NCI-H446 (cell line): Measurements from ENCODE around the gene NUFIP1.
"Not testable (repeated sequence)": the region's sequence is repeated elsewhere in the genome, so short reads cannot be mapped to it uniquely, and the experiment has no call there.

Experiments
- DNase-seq, 2 experiments: peaks; one replicate each; lab custom pipeline; 2025; lab: John Stamatoyannopoulos, UW

NUFIP1 gene

GRCh38 chr13:44989071-44989889 is at the start of gene NUFIP1, which contains the start of gene GPALPP1:
NUFIP1 (minus strand) TSS chr13:44989471; CDS start chr13:44989436, 35 bp downstream.
GPALPP1 (plus strand) TSS chr13:44989538; CDS start chr13:44989655, 117 bp downstream.
- DNase-seq = peak; percentile 83 to 90

GRCh38 chr13:45036206-45036605 is 46.9 kb upstream of the NUFIP1 start:
- no peak for DNase-seq

- DNase-seq = no peak
Measured at GRCh38 chr13:45034342-45034741, 45.1 kb upstream of the NUFIP1 start.

- DNase-seq = no peak
Measured at GRCh38 chr13:45024847-45025246, 35.6 kb upstream of the NUFIP1 start.

DNA sequence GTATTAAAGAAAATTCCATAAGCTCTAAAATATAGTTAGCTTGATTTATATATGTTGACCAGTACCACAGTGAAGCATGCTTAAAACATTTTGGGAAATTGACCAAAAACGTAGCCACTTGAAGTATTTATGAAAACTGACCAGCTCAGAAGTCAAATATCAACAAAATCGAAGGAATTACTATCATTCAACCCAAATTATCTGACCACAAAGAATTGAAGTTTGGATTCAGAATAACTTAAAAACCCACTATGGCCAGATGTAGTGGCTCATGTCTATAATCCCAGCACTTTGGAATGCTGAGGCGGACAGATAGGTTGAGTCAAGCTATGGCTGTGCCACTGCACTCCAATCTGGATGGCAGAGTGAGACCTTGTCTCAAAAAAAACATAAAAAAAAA is 32.0 kb upstream of the NUFIP1 start:
- no peak for DNase-seq

DNA sequence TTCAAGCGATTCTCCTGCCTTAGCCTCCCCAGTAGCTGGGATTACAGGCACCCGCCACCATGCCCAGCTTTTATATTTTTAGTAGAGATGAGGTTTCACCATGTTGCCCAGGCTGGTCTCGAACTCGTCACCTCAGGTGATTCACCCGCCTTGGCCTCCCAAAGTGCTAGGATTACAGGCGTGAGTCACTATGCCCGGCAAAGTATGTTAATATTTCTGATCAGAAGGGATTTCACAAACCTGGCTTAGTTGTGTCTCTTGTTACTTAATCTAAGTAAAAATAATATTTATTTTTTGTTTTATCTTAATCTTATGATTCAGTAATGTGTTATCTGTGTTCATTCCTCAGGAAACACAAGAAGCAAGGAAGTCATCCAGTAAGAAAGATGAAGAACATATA is 30.7 kb upstream of the NUFIP1 start:
- not testable (repeated sequence) for DNase-seq

DNA sequence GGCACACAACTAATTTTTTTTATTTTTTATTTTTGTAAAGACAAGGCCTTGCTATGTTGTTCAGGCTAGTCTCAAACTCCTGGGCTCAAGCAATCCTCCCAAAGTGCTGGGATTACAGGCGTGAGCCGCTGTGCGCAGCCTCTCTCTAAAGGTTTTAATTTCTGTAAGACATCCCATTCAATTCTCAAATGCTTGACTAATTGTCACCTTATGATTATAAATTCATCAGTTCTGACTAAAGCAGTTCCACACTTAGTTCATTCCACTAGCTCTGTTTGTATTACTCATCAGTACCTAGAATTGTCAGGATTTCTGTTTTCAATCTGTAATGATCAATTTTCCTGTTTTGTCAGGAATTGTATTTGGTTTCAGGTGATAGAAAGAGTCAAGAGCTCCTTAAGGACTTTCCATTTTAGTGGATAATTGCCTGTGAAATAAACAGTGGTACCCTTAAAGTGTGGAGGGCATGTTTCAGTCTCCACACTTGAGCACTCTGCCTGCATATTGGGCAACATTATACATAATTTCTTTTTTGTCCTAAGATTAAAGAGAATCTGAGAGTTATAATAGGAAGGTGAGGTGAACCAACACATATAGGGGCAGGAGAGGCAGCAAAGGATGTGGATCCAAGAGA is 27.6 kb upstream of the NUFIP1 start:
- no peak for DNase-seq

DNA sequence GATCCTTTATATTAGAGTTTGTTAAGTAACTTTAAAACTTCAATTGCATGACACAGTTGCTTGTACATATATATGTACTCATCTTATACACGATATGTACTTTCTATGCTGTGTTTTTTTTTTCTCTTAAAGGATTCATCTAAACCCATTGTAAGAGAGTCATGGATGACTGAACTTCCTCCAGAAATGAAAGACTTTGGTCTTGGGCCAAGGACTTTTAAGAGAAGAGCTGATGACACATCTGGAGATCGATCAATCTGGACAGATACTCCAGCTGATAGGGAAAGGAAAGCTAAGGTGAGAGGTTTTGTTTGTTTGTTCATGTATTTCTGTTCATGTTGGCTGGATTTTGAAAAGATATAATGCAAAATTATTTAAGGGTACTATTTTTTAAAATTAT is 26.0 kb upstream of the NUFIP1 start:
- DNase-seq = no peak

DNA sequence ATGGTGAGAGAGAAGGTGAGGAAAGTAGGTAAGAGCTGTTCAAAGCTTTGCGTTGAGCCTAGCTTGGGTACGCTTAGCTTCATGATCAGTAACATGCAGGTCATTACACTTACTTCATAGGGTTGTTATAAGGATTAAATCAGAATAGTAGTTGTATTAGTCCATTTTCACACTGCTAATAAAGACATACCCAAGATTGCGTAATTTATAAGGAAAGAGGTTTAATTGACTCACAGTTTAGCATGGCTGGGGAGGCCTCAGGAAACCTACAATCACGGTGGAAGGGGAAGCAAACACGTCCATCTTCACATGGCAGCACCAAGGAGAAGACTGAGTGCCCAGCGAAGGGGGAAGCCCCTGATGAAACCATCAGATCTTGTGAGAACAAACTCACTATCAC is 21.9 kb upstream of the NUFIP1 start:
- DNase-seq = no peak

DNA sequence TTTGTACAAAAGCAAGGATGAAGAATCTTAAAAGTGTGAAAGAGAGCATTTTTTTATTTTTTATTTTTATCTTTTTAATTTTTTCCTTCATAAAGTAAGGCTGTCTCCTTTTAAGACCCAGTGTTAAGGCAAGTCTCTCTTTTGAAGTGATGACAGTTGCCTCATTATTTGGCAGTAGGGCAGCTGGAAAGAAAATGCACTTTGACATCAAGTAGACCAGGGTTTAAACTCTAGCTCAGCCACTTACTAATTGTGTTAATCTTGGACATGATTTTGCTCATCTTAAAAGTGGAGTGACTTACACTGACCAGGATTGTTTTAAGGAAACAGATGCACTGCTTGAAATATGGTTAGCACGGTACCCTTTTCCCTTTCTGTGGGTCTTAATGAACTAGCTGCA is 18.6 kb upstream of the NUFIP1 start:
- DNase-seq = no peak

DNA sequence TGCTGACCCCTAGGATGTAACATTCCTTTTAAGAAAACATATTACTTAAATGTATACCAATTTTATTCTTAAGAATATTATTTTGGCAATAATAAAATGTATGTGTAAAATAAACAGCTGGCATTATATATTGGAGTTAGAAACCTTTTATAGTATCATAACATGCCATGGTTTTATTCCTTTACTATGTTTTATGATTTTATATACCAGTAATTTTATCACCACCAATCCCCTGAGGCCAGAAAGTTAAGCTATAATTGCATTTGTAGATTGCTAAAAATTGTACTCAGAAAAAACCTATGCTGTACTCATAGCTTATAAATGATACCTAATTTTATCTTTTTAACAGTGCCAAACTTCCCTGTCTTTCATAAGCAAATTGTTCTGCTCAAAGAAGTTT is 18.0 kb upstream of the NUFIP1 start:
- DNase-seq = no peak

DNA sequence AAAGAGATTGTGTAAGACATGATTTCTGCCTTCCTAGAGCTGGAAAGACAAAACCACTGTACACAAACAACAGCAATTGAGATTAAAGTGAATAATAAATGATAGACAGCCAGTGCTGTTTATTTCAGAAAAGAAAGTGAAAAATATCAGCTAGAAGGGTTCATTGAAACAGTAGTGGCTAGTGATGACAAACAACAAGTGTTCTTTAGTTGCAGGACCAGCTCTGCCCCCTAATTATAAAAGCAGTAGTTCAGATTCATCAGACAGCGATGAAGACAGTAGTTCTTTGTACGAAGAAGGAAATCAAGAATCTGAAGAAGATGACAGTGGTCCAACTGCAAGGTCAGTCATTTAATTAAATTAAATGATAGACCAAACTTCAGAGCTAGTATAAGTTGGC is 14.8 kb upstream of the NUFIP1 start:
- DNase-seq = no peak

DNA sequence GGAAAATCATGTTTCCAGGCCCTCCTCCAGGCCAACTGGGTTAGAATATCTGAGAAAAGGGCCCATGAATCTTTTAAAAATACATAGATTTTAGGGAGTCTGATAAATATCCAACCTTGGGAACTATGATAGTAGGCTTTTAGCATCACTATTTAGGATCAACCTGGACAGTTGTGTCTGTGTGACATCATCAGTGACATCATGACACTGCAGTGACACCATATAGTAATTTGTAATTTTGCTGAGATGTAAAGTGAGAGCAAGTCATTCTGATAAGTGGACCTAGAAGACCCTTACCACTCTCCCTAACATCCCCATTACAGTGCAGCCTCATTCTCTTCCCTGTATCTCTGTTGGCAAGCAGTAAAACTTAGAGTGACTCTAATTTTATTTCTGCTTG is 14.1 kb upstream of the NUFIP1 start:
- no peak for DNase-seq

DNA sequence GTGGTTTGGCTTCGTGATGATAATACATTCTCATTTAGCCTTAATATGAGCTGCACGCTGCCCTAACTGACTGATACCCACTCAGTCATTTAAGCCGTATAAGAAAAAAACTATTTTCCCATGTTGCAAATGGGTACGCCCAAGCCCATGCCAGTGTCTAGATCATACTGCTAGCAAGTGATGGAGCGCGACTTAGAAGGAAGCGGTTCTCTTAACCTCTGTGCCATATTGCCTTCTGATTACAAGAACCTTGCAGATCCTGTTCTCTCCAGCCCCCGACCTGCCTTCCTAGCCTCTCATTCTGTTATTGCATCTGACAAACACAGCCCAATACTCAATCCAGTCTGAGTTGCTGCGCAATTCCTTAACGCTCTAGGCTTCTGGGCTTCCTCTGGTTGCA is 670 bp upstream of the NUFIP1 start:
- no peak for DNase-seq

DNA sequence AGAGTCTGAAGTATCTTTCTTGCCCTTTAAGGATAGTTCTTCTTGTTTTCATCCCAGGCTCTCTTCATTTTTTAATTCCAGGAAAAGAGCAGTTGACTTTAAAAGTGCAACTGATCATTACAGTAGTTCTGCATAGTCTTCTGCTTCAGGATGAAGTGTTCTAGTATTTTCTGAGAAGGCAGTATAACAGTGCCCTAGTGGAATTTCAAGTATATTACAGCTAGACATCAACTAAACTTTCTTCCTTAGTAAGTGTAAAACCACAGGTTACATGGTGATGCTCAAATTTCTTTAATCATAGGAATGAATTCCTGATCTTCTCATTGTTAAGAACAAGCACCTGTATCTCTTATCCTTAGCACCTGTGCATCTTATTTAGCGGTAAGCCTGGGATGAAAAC is 10.9 kb downstream of the NUFIP1 start:
- DNase-seq = no peak

- DNase-seq = no peak
Measured at GRCh38 chr13:44976949-44977583, 12.2 kb downstream of the NUFIP1 start.

DNA sequence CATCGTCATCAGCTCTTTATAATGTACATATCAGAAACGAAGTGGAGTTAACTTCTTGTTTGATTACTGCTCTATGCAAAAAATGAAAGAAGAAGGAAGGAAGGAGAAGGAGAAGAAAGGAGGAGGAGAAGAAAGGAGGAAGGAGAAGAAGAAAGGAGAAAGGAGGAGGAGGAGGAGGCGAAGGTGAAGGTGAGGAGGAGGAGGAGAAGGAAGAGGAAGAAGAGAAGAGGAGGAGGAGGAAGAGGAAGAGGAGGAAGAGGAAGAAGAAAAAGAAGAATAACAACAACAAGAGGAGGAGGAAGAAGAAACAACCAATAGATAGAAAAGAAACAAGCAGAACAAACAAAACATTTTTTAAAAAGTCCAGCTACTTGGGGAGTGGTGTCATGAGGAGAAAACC is 13.1 kb downstream of the NUFIP1 start:
- no peak for DNase-seq

DNA sequence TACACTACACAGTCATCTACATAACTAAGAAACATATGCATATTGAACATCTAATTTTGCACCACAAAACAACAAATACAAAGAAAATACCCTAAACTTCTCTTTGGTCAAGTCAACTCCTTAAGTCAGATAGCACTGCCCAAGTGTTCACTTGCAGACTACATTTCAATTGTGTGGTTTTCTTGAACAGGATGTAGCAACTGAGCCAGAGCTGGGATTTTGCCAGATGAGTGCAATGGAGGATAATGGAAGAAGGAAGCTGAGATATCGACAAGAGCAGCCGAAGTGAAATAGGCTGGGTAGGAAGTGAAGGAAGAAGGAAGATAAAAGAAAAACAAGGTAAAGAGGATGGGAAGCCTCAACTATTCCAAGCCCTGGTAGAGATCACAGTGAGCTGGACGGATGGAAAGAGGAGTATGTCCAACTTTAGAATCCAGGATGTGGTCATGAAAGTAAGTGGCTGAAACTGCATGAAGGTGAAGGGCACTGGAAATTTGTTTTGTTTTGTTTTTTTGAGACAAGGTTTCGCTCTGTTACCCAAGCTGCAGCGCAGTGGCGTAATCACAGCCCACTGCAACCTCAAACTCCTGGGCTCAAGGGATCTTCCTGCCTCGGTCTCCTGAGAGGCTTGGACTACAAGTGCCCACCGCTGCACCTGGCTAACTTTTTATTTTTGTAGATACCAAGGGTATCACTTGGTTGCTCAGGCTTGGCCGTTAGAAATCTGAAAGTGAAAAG is 15.0 kb downstream of the NUFIP1 start:
- no peak for DNase-seq

GRCh38 chr13:44972956-44973581 is 16.2 kb downstream of the NUFIP1 start:
- DNase-seq = peak in 1 of 2 experiments; percentile 41

GRCh38 chr13:44971656-44972595 is 17.3 kb downstream of the NUFIP1 start:
- no peak for DNase-seq
